ENCODE measurements around the gene SRSF1. TPM values are rescaled to one million over a fixed set of nuclear protein-coding genes. Genes with fewer than 3 reads are reported as not detected.

Gene SRSF1
- polyA plus RNA-seq (2013, experiment 1 of 4) = 445 TPM
- polyA plus RNA-seq (2013, experiment 2 of 4) = 423 TPM
- 235 TPM for polyA plus RNA-seq (2013, experiment 3 of 4)
- 254 TPM for polyA plus RNA-seq (2013, experiment 4 of 4)

DNA sequence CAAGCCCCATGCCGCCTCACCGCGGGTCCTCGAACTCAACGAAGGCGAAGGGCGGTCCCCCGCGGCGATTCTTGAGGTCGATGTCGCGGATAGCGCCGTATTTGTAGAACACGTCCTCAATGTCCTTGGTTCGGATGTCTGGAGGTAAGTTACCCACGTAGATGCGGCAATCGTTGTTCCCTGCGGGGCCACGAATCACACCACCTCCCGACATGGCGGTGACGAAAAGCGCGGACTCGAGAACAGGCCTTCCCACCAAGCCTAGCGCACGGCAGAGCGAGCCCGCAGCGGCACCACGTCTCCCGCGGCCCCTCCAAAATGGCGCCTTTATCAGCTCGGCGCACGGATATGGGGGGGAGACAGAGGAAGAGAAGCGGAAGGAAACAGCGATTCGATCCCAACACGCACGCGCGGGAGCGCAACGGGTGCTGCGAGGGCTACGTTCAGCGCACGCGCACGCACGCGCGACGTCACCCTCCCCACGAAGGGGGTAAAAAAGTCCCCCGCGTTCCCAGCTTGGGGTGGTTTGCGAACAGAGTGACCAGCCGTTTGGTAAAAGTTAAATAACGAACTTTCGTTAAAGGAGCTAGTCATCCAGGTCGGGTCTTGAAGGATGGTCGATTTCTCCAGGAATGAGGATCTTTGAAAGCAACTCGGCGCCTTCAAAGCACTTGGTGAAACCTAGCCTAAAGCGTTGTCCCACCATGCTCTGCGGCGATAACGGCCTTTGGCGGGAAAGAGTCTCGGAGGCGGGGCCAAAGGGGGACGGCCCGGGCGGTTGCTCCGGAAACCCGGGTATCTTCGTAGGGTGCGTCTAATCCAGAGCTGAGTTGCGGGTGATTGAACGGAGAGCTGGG lies at the start of gene SRSF1:
Gene SRSF1, minus strand, starts transcription at position 323 of the 857 bp plus-strand sequence. Its CDS starts 109 bp downstream, at position 214.
- peak within 1 kb of the TSS; percentile 98 for H3K27ac ChIP-seq (ENCODE audit: insufficient read depth, low read depth, low read length, poor library complexity, severe bottlenecking)
- no peaks in the 10 kb centered on the region for H3K9me3 ChIP-seq (ENCODE audit: control insufficient read depth, low read length)
- peak within 1 kb of the TSS; percentile 92 for H3K4me3 ChIP-seq (ENCODE audit: insufficient read depth, low read depth, low read length)
- peaks cover 24% of the 10 kb centered on the region for H3K36me3 ChIP-seq (ENCODE audit: control insufficient read depth, insufficient read depth, low read length)
- WGBS, 2 experiments = 0% methylated on average over 86 of the region's 86 CpGs
- peaks cover 19% of the 10 kb centered on the region for H3K4me1 ChIP-seq (ENCODE audit: control insufficient read depth, insufficient read depth, low read length)
- H3K27me3 ChIP-seq (ENCODE audit: control insufficient read depth, insufficient read depth, low read length, poor library complexity, severe bottlenecking) = no peaks in the 10 kb centered on the region

- no peaks in the 10 kb centered on the region for H3K36me3 ChIP-seq (ENCODE audit: control insufficient read depth, insufficient read depth, low read length)
- no peak overlapping the region for H3K4me3 ChIP-seq (ENCODE audit: insufficient read depth, low read depth, low read length)
- no peak overlapping the region for H3K27ac ChIP-seq (ENCODE audit: insufficient read depth, low read depth, low read length, poor library complexity, severe bottlenecking)
- H3K27me3 ChIP-seq (ENCODE audit: control insufficient read depth, insufficient read depth, low read length, poor library complexity, severe bottlenecking) = no peaks in the 10 kb centered on the region
- no peaks in the 10 kb centered on the region for H3K9me3 ChIP-seq (ENCODE audit: control insufficient read depth, low read length)
- H3K4me1 ChIP-seq (ENCODE audit: control insufficient read depth, insufficient read depth, low read length) = no peaks in the 10 kb centered on the region
Observed at GRCh38 chr17:58056476-58056875, 49.4 kb upstream of the SRSF1 start.

DNA sequence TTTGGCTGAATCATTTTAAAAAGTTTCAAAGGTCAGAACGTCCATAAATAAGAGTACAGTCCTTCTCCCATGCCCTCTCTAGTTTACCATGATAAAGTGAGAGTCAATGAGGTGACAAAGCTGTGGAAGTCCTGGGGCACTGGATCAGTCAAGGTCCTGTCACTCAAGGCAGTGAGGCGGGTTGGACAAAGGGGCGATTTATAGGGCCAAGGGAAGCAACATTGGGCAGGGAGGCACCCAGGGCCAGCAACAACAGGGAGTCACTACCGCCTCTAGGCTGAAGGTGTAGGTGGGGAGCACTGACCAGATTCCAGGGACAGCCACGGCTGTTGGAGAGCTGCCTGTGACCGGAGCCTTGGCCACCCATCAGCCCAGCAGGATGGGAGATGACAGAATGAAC lies 47.6 kb upstream of the SRSF1 start:
- H3K9me3 ChIP-seq (ENCODE audit: control insufficient read depth, low read length) = no peaks in the 10 kb centered on the region
- H3K27ac ChIP-seq (ENCODE audit: insufficient read depth, low read depth, low read length, poor library complexity, severe bottlenecking) = no peak overlapping the region
- no peaks in the 10 kb centered on the region for H3K27me3 ChIP-seq (ENCODE audit: control insufficient read depth, insufficient read depth, low read length, poor library complexity, severe bottlenecking)
- WGBS, 2 experiments = 90 to 93% methylated on average over 6 of the region's 6 CpGs
- no peaks in the 10 kb centered on the region for H3K4me1 ChIP-seq (ENCODE audit: control insufficient read depth, insufficient read depth, low read length)
- no peak overlapping the region for H3K4me3 ChIP-seq (ENCODE audit: insufficient read depth, low read depth, low read length)
- H3K36me3 ChIP-seq (ENCODE audit: control insufficient read depth, insufficient read depth, low read length) = no peaks in the 10 kb centered on the region

GRCh38 chr17:58052945-58053715 lies 46.1 kb upstream of the SRSF1 start:
- Histone ChIP-seq H3K9me3 (ENCODE audit: control insufficient read depth, low read length) (no peaks in the 10 kb centered on the region), H3K27me3 (ENCODE audit: control insufficient read depth, insufficient read depth, low read length, poor library complexity, severe bottlenecking) (no peaks in the 10 kb centered on the region), H3K27ac (ENCODE audit: insufficient read depth, low read depth, low read length, poor library complexity, severe bottlenecking) (no peak overlapping the region), H3K4me3 (ENCODE audit: insufficient read depth, low read depth, low read length) (no peak overlapping the region), H3K4me1 (ENCODE audit: control insufficient read depth, insufficient read depth, low read length) (no peaks in the 10 kb centered on the region), H3K36me3 (ENCODE audit: control insufficient read depth, insufficient read depth, low read length) (no peaks in the 10 kb centered on the region)
- 88 to 89% methylated on average over 8 of the region's 8 CpGs for WGBS, 2 experiments

DNA sequence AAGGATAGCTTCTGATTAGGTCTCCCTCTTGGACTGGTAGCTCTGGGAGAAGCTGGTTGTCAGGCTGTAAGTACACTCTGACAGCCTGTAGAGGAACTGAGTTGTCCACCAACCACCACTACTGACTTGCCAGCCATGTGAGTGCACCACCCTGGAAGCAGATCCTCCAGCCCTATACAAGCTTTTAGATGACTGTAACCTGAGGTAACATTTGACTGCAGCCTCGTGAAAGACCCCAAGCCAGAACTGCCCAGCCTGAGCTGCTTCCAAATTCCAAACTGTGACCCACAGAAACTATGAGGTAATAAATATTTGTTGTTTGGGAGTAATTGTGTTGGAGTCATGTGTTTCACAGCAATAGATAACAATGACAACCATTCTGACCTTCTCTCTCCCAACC lies 45.4 kb upstream of the SRSF1 start:
- no peaks in the 10 kb centered on the region for H3K9me3 ChIP-seq (ENCODE audit: control insufficient read depth, low read length)
- no peak overlapping the region for H3K27ac ChIP-seq (ENCODE audit: insufficient read depth, low read depth, low read length, poor library complexity, severe bottlenecking)
- no peaks in the 10 kb centered on the region for H3K27me3 ChIP-seq (ENCODE audit: control insufficient read depth, insufficient read depth, low read length, poor library complexity, severe bottlenecking)
- H3K4me1 ChIP-seq (ENCODE audit: control insufficient read depth, insufficient read depth, low read length) = no peaks in the 10 kb centered on the region
- H3K36me3 ChIP-seq (ENCODE audit: control insufficient read depth, insufficient read depth, low read length) = no peaks in the 10 kb centered on the region
- no peak overlapping the region for H3K4me3 ChIP-seq (ENCODE audit: insufficient read depth, low read depth, low read length)
- WGBS, 2 experiments = 88 to 100% methylated on average over 1 of the region's 1 CpG

GRCh38 chr17:58051468-58051867 lies 44.4 kb upstream of the SRSF1 start:
- H3K9me3 ChIP-seq (ENCODE audit: control insufficient read depth, low read length) = no peaks in the 10 kb centered on the region
- WGBS, 2 experiments = 95 to 100% methylated on average over 1 of the region's 1 CpG
- H3K4me1 ChIP-seq (ENCODE audit: control insufficient read depth, insufficient read depth, low read length) = peaks cover 8% of the 10 kb centered on the region
- H3K4me3 ChIP-seq (ENCODE audit: insufficient read depth, low read depth, low read length) = no peak overlapping the region
- H3K27ac ChIP-seq (ENCODE audit: insufficient read depth, low read depth, low read length, poor library complexity, severe bottlenecking) = no peak overlapping the region
- H3K27me3 ChIP-seq (ENCODE audit: control insufficient read depth, insufficient read depth, low read length, poor library complexity, severe bottlenecking) = no peaks in the 10 kb centered on the region
- no peaks in the 10 kb centered on the region for H3K36me3 ChIP-seq (ENCODE audit: control insufficient read depth, insufficient read depth, low read length)

- H3K36me3 ChIP-seq (ENCODE audit: control insufficient read depth, insufficient read depth, low read length) = no peaks in the 10 kb centered on the region
- peaks cover 8% of the 10 kb centered on the region for H3K4me1 ChIP-seq (ENCODE audit: control insufficient read depth, insufficient read depth, low read length)
- no peak overlapping the region for H3K27ac ChIP-seq (ENCODE audit: insufficient read depth, low read depth, low read length, poor library complexity, severe bottlenecking)
- H3K27me3 ChIP-seq (ENCODE audit: control insufficient read depth, insufficient read depth, low read length, poor library complexity, severe bottlenecking) = no peaks in the 10 kb centered on the region
- no peak overlapping the region for H3K4me3 ChIP-seq (ENCODE audit: insufficient read depth, low read depth, low read length)
- 95 to 98% methylated on average over 2 of the region's 2 CpGs for WGBS, 2 experiments
- no peaks in the 10 kb centered on the region for H3K9me3 ChIP-seq (ENCODE audit: control insufficient read depth, low read length)
Observed at GRCh38 chr17:58050966-58051365, 43.9 kb upstream of the SRSF1 start.

DNA sequence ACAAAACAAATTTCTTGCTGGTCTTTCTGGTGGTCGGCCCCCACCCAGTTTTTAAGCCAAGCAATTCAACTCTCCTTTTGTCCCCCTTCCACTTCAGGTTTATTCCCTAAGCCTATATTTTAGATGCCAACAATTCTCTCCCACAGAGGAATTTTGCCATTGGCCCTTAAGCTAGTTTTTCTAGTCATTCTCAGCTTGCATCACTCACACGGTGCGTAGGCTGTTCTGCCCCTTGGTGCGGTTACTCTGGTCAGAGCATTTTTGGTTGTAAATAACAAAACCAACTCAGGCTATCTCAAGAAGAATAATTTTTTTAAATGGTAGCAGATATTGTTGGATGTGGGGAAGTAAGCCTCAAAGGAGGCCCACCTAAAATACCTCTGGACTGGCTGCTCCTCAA lies 42.5 kb upstream of the SRSF1 start:
- no peaks in the 10 kb centered on the region for H3K36me3 ChIP-seq (ENCODE audit: control insufficient read depth, insufficient read depth, low read length)
- no peak overlapping the region for H3K27ac ChIP-seq (ENCODE audit: insufficient read depth, low read depth, low read length, poor library complexity, severe bottlenecking)
- H3K9me3 ChIP-seq (ENCODE audit: control insufficient read depth, low read length) = no peaks in the 10 kb centered on the region
- H3K4me1 ChIP-seq (ENCODE audit: control insufficient read depth, insufficient read depth, low read length) = peaks cover 8% of the 10 kb centered on the region
- no peaks in the 10 kb centered on the region for H3K27me3 ChIP-seq (ENCODE audit: control insufficient read depth, insufficient read depth, low read length, poor library complexity, severe bottlenecking)
- H3K4me3 ChIP-seq (ENCODE audit: insufficient read depth, low read depth, low read length) = no peak overlapping the region
- WGBS, 2 experiments = 94 to 98% methylated on average over 4 of the region's 4 CpGs

- no peak overlapping the region for H3K4me3 ChIP-seq (ENCODE audit: insufficient read depth, low read depth, low read length)
- no peaks in the 10 kb centered on the region for H3K36me3 ChIP-seq (ENCODE audit: control insufficient read depth, insufficient read depth, low read length)
- H3K9me3 ChIP-seq (ENCODE audit: control insufficient read depth, low read length) = no peaks in the 10 kb centered on the region
- no peak overlapping the region for H3K27ac ChIP-seq (ENCODE audit: insufficient read depth, low read depth, low read length, poor library complexity, severe bottlenecking)
- H3K27me3 ChIP-seq (ENCODE audit: control insufficient read depth, insufficient read depth, low read length, poor library complexity, severe bottlenecking) = no peaks in the 10 kb centered on the region
- H3K4me1 ChIP-seq (ENCODE audit: control insufficient read depth, insufficient read depth, low read length) = peaks cover 8% of the 10 kb centered on the region
- 91 to 97% methylated on average over 4 of the region's 4 CpGs for WGBS, 2 experiments
Observed at GRCh38 chr17:58047376-58048150, 40.5 kb upstream of the SRSF1 start.
